H1 (cell line): ENCODE data around the gene ADAMTSL2. TPM values are rescaled to one million over a fixed set of nuclear protein-coding genes. Genes with fewer than 3 reads are reported as not detected.

Experiments used
- CTCF ChIA-PET: fragments of 300-600 bp; sonication (Branson Sonifier 250); formaldehyde crosslinking; loops from one replicate; lab custom pipeline; 2021; ENCODE audit not compliant: partially characterized antibody; lab: Charles Lee
- POLR2A ChIA-PET: fragments of 300-600 bp; sonication (Branson Sonifier 250); formaldehyde crosslinking; loops from one replicate; lab custom pipeline; 2021; ENCODE audit warnings: inconsistent platforms; ENCODE audit not compliant: partially characterized antibody; lab: Charles Lee
- DNase-seq, 2 experiments: peaks; one replicate each; pipeline versions ENCODE4 v3.0.0 to v3.0.0-alpha.2; 2010 to 2022; ENCODE audit warnings: low spot score in 2 of 2, low read depth in 1 of 2, mixed read lengths in 1 of 2
- FAIRE-seq: peaks from 2 replicates; lab custom pipeline; 2011; peaks lifted over from hg19 to GRCh38; lab: Jason Lieb, UNC
- H2AFZ ChIP-seq: 2 replicates; pipeline ENCODE4 v1.8.1; 2012; ENCODE audit warnings: low read length, inconsistent platforms
- H2AK5ac ChIP-seq: 2 replicates; pipeline ENCODE4 v1.6.1; 2013; ENCODE audit warnings: low read depth, low read length
- H2BK120ac ChIP-seq: replicated peaks from 2 replicates; pipeline ENCODE3; 2013; ENCODE audit warnings: low read depth, low read length, inconsistent platforms
- H2BK12ac ChIP-seq: 2 replicates; pipeline ENCODE4 v1.6.1; 2013; ENCODE audit warnings: low read depth, low read length
- H2BK15ac ChIP-seq: 2 replicates; pipeline ENCODE4 v1.6.1; 2013; ENCODE audit warnings: low read length
- H2BK20ac ChIP-seq: 2 replicates; pipeline ENCODE4 v1.6.1; 2013; ENCODE audit warnings: low read length
- H2BK5ac ChIP-seq: 2 replicates; pipeline ENCODE4 v1.6.1; 2013; ENCODE audit warnings: low read depth, low read length
- H3K14ac ChIP-seq: 2 replicates; pipeline ENCODE4 v1.6.1; 2013; ENCODE audit warnings: inconsistent platforms; ENCODE audit not compliant: insufficient read length
- H3K18ac ChIP-seq: 2 replicates; pipeline ENCODE4 v1.6.1; 2013; ENCODE audit warnings: low read length; ENCODE audit errors: extremely low read depth
- H3K23ac ChIP-seq: 2 replicates; pipeline ENCODE4 v1.6.1; 2013; ENCODE audit warnings: inconsistent platforms; ENCODE audit not compliant: insufficient read length
- H3K23me2 ChIP-seq: 2 replicates; pipeline ENCODE4 v1.6.1; 2013; ENCODE audit warnings: low read depth, low read length
- H3K27ac ChIP-seq: 2 replicates; pipeline ENCODE4 v1.6.1; 2011; ENCODE audit warnings: low read depth, low read length, inconsistent platforms
- H3K27me3 ChIP-seq, 4 experiments: replicated peaks in 1 of 4; 1 replicate in 1 of 4; 2 replicates in 3 of 4; pipeline versions ENCODE4 v1.6.1 to v1.8.1; 2011 to 2013; ENCODE audit warnings: low read length in 3 of 4, mild to moderate bottlenecking in 3 of 4, inconsistent platforms in 2 of 4, mixed read lengths in 2 of 4, moderate library complexity in 1 of 4; ENCODE audit not compliant: control insufficient read depth in 3 of 4, insufficient read depth in 3 of 4; ENCODE audit errors: extremely low read depth in 1 of 4
- H3K36me3 ChIP-seq, 4 experiments: 2 replicates each; pipeline versions ENCODE4 v1.6.1 to v1.8.1; 2011 to 2013; ENCODE audit warnings: mild to moderate bottlenecking in 4 of 4, low read length in 3 of 4, moderate library complexity in 2 of 4, control low read depth in 1 of 4, inconsistent platforms in 1 of 4; ENCODE audit not compliant: insufficient read depth in 4 of 4, control insufficient read depth in 2 of 4
- H3K4ac ChIP-seq: replicated peaks from 2 replicates; pipeline ENCODE3; 2013; ENCODE audit warnings: low read length, low read depth, mixed read lengths, inconsistent platforms; ENCODE audit not compliant: insufficient read length
- H3K4me1 ChIP-seq, 4 experiments: replicated peaks in 1 of 4; 1 replicate in 1 of 4; 2 replicates in 3 of 4; pipeline versions ENCODE4 v1.6.1 to v1.8.1; 2011 to 2013; ENCODE audit warnings: low read length in 3 of 4, inconsistent platforms in 2 of 4, mixed read lengths in 1 of 4; ENCODE audit not compliant: insufficient read depth in 4 of 4, control insufficient read depth in 3 of 4
- H3K4me2 ChIP-seq, 2 experiments: 2 replicates each; pipeline versions ENCODE4 v1.6.1 to v1.8.1; 2011 to 2013; ENCODE audit warnings: low read depth in 2 of 2, low read length in 2 of 2, control low read depth in 1 of 2, inconsistent platforms in 1 of 2, mild to moderate bottlenecking in 1 of 2; ENCODE audit not compliant: insufficient read depth in 1 of 2
- H3K4me3 ChIP-seq, 4 experiments: fragments of 200-600, 300-600 bp in 1 of 4; sonication (generic), shearing (Covaris generic), sonication (Bioruptor Twin) in 1 of 4; 2 replicates each; pipeline versions ENCODE4 v1.5.1 to v1.8.1; 2011 to 2016; ENCODE audit warnings: low read length in 4 of 4, low read depth in 3 of 4, control low read depth in 2 of 4, inconsistent platforms in 2 of 4, mild to moderate bottlenecking in 2 of 4, mixed read lengths in 1 of 4, moderate library complexity in 1 of 4; ENCODE audit not compliant: insufficient read depth in 2 of 4; ENCODE audit errors: extremely low read depth in 1 of 4
- H3K56ac ChIP-seq: replicated peaks from 2 replicates; pipeline ENCODE3; 2013; ENCODE audit warnings: low read depth, mild to moderate bottlenecking, mixed read lengths, low read length, inconsistent platforms; ENCODE audit not compliant: insufficient read length
- H3K79me1 ChIP-seq: 2 replicates; pipeline ENCODE4 v1.6.1; 2013; ENCODE audit warnings: low read depth, low read length, control low read depth
- H3K79me2 ChIP-seq, 2 experiments: 2 replicates each; pipeline versions ENCODE4 v1.6.1 to v1.8.1; 2012 to 2013; ENCODE audit warnings: low read length in 2 of 2, mild to moderate bottlenecking in 2 of 2, inconsistent platforms in 1 of 2; ENCODE audit not compliant: insufficient read depth in 2 of 2, control insufficient read depth in 1 of 2
- H3K9ac ChIP-seq, 4 experiments: replicated peaks in 1 of 4; 1 replicate in 1 of 4; 2 replicates in 3 of 4; pipeline versions ENCODE4 v1.6.1 to v1.8.1; 2011 to 2013; ENCODE audit warnings: low read depth in 3 of 4, low read length in 3 of 4, control low read depth in 2 of 4, mild to moderate bottlenecking in 2 of 4, moderate library complexity in 2 of 4, inconsistent platforms in 1 of 4; ENCODE audit errors: extremely low read depth in 1 of 4
- H3K9me3 ChIP-seq, 2 experiments: 2 replicates each; pipeline versions ENCODE4 v1.6.1 to v1.8.1; 2012 to 2013; ENCODE audit warnings: mild to moderate bottlenecking in 2 of 2, moderate library complexity in 2 of 2, control low read depth in 1 of 2, inconsistent platforms in 1 of 2, low read depth in 1 of 2, low read length in 1 of 2, mixed read lengths in 1 of 2; ENCODE audit not compliant: insufficient read depth in 2 of 2
- H4K20me1 ChIP-seq, 2 experiments: replicated peaks in 1 of 2; 2 replicates each; pipeline versions ENCODE3 to v1.8.1; 2011 to 2013; ENCODE audit warnings: inconsistent platforms in 2 of 2, low read length in 2 of 2, mild to moderate bottlenecking in 1 of 2; ENCODE audit not compliant: insufficient read depth in 2 of 2, control insufficient read depth in 1 of 2
- H4K5ac ChIP-seq: 2 replicates; pipeline ENCODE4 v1.6.1; 2013; ENCODE audit warnings: low read length, low read depth, mixed read lengths, inconsistent platforms; ENCODE audit not compliant: insufficient read length
- H4K8ac ChIP-seq: 2 replicates; pipeline ENCODE4 v1.8.0; 2013; ENCODE audit warnings: mild to moderate bottlenecking, moderate library complexity, low read length, inconsistent platforms; ENCODE audit not compliant: insufficient read depth; ENCODE audit errors: extremely low read depth
- H4K91ac ChIP-seq: replicated peaks from 2 replicates; pipeline ENCODE3; 2013; ENCODE audit warnings: low read length, mixed read lengths, inconsistent platforms; ENCODE audit not compliant: insufficient read length
- JUN ChIP-seq: IDR thresholded peaks from 2 replicates; pipeline ENCODE4 v1.6.1; 2011; ENCODE audit warnings: low read depth, mild to moderate bottlenecking, improper control_type of control experiment, low read length
- KDM5A ChIP-seq: fragments of 200-600 bp; IDR thresholded peaks from 2 replicates; pipeline ENCODE4 v1.7.1; 2012; ENCODE audit warnings: mild to moderate bottlenecking, low read length, inconsistent platforms, mixed read lengths
- NANOG ChIP-seq: IDR thresholded peaks from 2 replicates; pipeline ENCODE4 v1.6.1; 2011; ENCODE audit warnings: low read length, low read depth, mild to moderate bottlenecking, inconsistent platforms; ENCODE audit not compliant: insufficient read depth, poor library complexity, severe bottlenecking
- SAP30 ChIP-seq: fragments of 300-600 bp; sonication (generic); IDR thresholded peaks from 2 replicates; pipeline ENCODE4 v1.7.1; 2012; ENCODE audit warnings: low read length, moderate library complexity, mild to moderate bottlenecking, inconsistent platforms; ENCODE audit not compliant: insufficient read depth, insufficient replicate concordance
- SIX5 ChIP-seq: IDR thresholded peaks from 2 replicates; pipeline ENCODE4 v1.6.1; 2011; ENCODE audit warnings: mild to moderate bottlenecking, low read depth, low read length
- WGBS, 2 experiments: shearing (Covaris generic) in 1 of 2; methylation state at CpG; one replicate each; pipeline versions ENCODE4 v1.1.6 to v1.1.7; 2013 to 2015; ENCODE audit warnings: low lambda C conversion rate in 2 of 2, mixed read lengths in 2 of 2, inconsistent platforms in 1 of 2, low coverage in 1 of 2, missing lambda C conversion rate in 1 of 2; ENCODE audit not compliant: insufficient replicate concordance in 2 of 2, insufficient coverage in 1 of 2, insufficient read length in 1 of 2; ENCODE audit errors: extremely low coverage in 1 of 2, missing lambda C conversion rate in 1 of 2; 5-methylcytosine and 5-hydroxymethylcytosine counted together
- polyA plus RNA-seq, 7 experiments: library from polyadenylated mRNA; depleted of rRNA in 3 of 7; stranded (reverse) in 5 of 7; unstranded in 2 of 7; fragments of >200 nt in 5 of 7; fragments of 200-250 nt in 2 of 7; gene quantifications; 1 replicate in 5 of 7; 2 replicates in 1 of 7; 4 replicates in 1 of 7; pipeline versions ENCODE4 v1.2.1 to v1.2.3, GENCODE V29; 2011 to 2013; ENCODE audit warnings: missing spikeins in 2 of 7, mixed read lengths in 2 of 7
- total RNA-seq: library from RNA; stranded (reverse); fragmentation: NEBNext Ultra II Directional; extraction: Animal tissue kit (Norgen Biotek cat#: 25700); gene quantifications from 2 replicates; pipeline ENCODE4 v1.2.1, GENCODE V29; 2021
- TF ChIP-seq, protein P1 (sequence below), 3 experiments: IDR thresholded peaks; 1 replicate in 2 of 3; 2 replicates in 1 of 3; pipeline versions ENCODE4 v1.5.1 to v1.6.1; 2011; ENCODE audit warnings: low read length in 3 of 3, mild to moderate bottlenecking in 3 of 3, inconsistent platforms in 2 of 3, low read depth in 1 of 3, moderate library complexity in 1 of 3; ENCODE audit not compliant: insufficient read depth in 1 of 3; ENCODE audit errors: control extremely low read depth in 1 of 3

ADAMTSL2 gene
- total and polyA plus RNA-seq, 2 of the 8 experiments (the other 6 are each of a cell fraction or from before 2014, with no cell fraction given), result 0.74 to 0.76 TPM

DNA sequence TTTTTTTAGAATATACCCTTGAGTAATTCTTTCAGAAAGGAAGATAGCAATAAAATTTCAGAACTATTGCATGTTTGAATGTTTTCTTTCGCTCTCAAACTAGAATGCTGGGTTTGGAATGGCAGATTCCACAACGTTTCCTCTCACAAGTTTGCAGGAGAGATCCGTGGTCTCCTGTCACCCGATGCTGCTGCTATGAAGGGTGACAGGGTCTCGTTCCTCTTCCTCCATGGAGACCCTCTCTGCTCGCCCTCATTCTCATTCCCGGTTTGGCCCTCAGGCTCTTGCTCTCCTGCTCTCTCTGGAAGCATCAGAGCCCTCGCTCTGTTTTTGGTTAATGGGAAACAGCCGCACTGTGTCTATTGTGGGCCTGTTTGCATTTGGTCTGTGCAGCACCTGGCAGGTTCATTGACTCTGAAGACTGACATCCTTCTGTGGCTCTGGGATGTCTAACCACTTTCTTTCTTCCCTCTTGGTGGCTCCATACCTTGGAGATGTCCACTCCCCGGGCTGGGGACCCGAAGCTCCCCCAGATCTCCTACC, 87.3 kb downstream of the ADAMTSL2 start:
- Histone ChIP-seq H3K23me2 (no peaks in the 10 kb centered on the region), H3K79me1 (no peaks in the 10 kb centered on the region), H3K23ac (no peak overlapping the region), H2BK20ac (no peak overlapping the region), H2BK12ac (no peak overlapping the region), H4K20me1 (no peaks in the 10 kb centered on the region)
- TF ChIP-seq KDM5A (no peak), SIX5 (no peak), JUN (no peak), NANOG (no peak), SAP30 (no peak)
- TF ChIP-seq, protein P1, sequence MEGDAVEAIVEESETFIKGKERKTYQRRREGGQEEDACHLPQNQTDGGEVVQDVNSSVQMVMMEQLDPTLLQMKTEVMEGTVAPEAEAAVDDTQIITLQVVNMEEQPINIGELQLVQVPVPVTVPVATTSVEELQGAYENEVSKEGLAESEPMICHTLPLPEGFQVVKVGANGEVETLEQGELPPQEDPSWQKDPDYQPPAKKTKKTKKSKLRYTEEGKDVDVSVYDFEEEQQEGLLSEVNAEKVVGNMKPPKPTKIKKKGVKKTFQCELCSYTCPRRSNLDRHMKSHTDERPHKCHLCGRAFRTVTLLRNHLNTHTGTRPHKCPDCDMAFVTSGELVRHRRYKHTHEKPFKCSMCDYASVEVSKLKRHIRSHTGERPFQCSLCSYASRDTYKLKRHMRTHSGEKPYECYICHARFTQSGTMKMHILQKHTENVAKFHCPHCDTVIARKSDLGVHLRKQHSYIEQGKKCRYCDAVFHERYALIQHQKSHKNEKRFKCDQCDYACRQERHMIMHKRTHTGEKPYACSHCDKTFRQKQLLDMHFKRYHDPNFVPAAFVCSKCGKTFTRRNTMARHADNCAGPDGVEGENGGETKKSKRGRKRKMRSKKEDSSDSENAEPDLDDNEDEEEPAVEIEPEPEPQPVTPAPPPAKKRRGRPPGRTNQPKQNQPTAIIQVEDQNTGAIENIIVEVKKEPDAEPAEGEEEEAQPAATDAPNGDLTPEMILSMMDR (IDR thresholded peaks at IDR 0.05; ENCODE audit: control extremely low read depth in 1 of 3, insufficient read depth in 1 of 3, low read depth in 1 of 3, low read length in 3 of 3), result no peak
- TF ChIP-seq, all 59 proteins: peak for 0
- Histone ChIP-seq H2BK120ac (no peak overlapping the region), H3K27me3 (peaks cover 0 to 5% (median 0%) of the 10 kb centered on the region in 4 experiments; a peak in 2 of 7 replicates), H3K9ac (no peak overlapping the region), H2AFZ (no peak overlapping the region), H3K36me3 (no peaks in the 10 kb centered on the region), H2BK15ac (no peak overlapping the region), H3K4me3 (no peak overlapping the region), H4K91ac (no peak overlapping the region), H4K5ac (no peak overlapping the region), H3K9me3 (peaks cover 3 to 6% of the 10 kb centered on the region in 2 experiments; a peak in 3 of 4 replicates), H3K56ac (no peak overlapping the region), H2AK5ac (no peak overlapping the region), H2BK5ac (no peak overlapping the region), H3K27ac (no peak overlapping the region), H3K79me2 (no peaks in the 10 kb centered on the region), H3K4me1 (no peaks in the 10 kb centered on the region), H3K14ac (no peak overlapping the region), H3K4ac (no peak overlapping the region), H3K4me2 (no peak overlapping the region), H4K8ac (no peak overlapping the region), H3K18ac (no peak overlapping the region)
- DNase-seq, result no peak
- WGBS, 2 experiments, result 80% methylated on average over 11 of the region's 11 CpGs; no CpG with 5 or more reads in 1 of the 2 experiments
- ChIA-PET CTCF (no interaction called here), POLR2A (no interaction called here)
- no peak for FAIRE-seq
